Type B pancreatic cell (in vitro differentiated cells): ENCODE data around the gene SYNJ2BP. TPM values are rescaled to one million over a fixed set of nuclear protein-coding genes. Genes with fewer than 3 reads are reported as not detected.

Experiments
- DNase-seq: peaks from one replicate; pipeline ENCODE4 v3.0.0; 2021; ENCODE audit warnings: mixed read lengths; ENCODE audit not compliant: unreplicated experiment; ENCODE audit errors: extremely low spot score
- H3K27ac Mint-ChIP-seq: 2 replicates; pipeline ENCODE4 v1.8.0; 2021; ENCODE audit warnings: mild to moderate bottlenecking, mixed read lengths
- H3K27me3 Mint-ChIP-seq: 2 replicates; pipeline ENCODE4 v1.8.0; 2021; ENCODE audit warnings: mixed read lengths
- H3K36me3 Mint-ChIP-seq: 2 replicates; pipeline ENCODE4 v1.8.0; 2021; ENCODE audit warnings: mixed read lengths
- H3K4me1 Mint-ChIP-seq: one replicate; pipeline ENCODE4 v1.8.0; 2021; ENCODE audit warnings: mixed read lengths; ENCODE audit not compliant: unreplicated experiment
- H3K4me3 Mint-ChIP-seq: 2 replicates; pipeline ENCODE4 v1.8.0; 2021; ENCODE audit warnings: mild to moderate bottlenecking, mixed read lengths
- H3K9me3 Mint-ChIP-seq: 2 replicates; pipeline ENCODE4 v1.8.0; 2021; ENCODE audit warnings: mixed read lengths
- CTCF ChIP-seq: fragments of 200-600 bp; sonication (generic); conservative IDR thresholded peaks from 2 replicates; pipeline ENCODE4 v1.5.0; 2021; ENCODE audit warnings: antibody characterized with exemption, mild to moderate bottlenecking
- total RNA-seq: library from RNA; stranded (reverse); gene quantifications from 2 replicates; pipeline ENCODE4 v1.2.1, GENCODE V29; 2021; ENCODE audit warnings: low replicate concordance

SYNJ2BP gene
- total RNA-seq, 1 donor from 2014 or later = 32.5 TPM

- DNase-seq = no peak
- Mint-ChIP-seq H3K4me3 (no peak overlapping the region), H3K9me3 (no peaks in the 10 kb centered on the region), H3K27me3 (no peaks in the 10 kb centered on the region), H3K27ac (no peak overlapping the region), H3K4me1 (no peaks in the 10 kb centered on the region), H3K36me3 (no peaks in the 10 kb centered on the region)
- TF ChIP-seq CTCF = no peak
Observed at GRCh38 chr14:70382536-70382935, 34.4 kb downstream of the SYNJ2BP start.

- no peaks in the 10 kb centered on the region for H3K4me1 Mint-ChIP-seq
Observed at GRCh38 chr14:70380824-70381223, 36.1 kb downstream of the SYNJ2BP start.

GRCh38 chr14:70378696-70379095 is 38.2 kb downstream of the SYNJ2BP start:
- no peaks in the 10 kb centered on the region for H3K27me3 Mint-ChIP-seq
- H3K4me3 Mint-ChIP-seq = no peak overlapping the region
- no peaks in the 10 kb centered on the region for H3K9me3 Mint-ChIP-seq
- H3K36me3 Mint-ChIP-seq = no peaks in the 10 kb centered on the region
- H3K4me1 Mint-ChIP-seq = no peaks in the 10 kb centered on the region
- TF ChIP-seq CTCF = no peak
- no peak overlapping the region for H3K27ac Mint-ChIP-seq
- no peak for DNase-seq

More at GRCh38 chr14:70380824-70381223, 36.1 kb downstream of the SYNJ2BP start:
- H3K36me3 Mint-ChIP-seq = no peaks in the 10 kb centered on the region
- TF ChIP-seq CTCF = no peak
- no peaks in the 10 kb centered on the region for H3K9me3 Mint-ChIP-seq
- H3K4me3 Mint-ChIP-seq = no peak overlapping the region
- DNase-seq = no peak
- H3K27ac Mint-ChIP-seq = no peak overlapping the region
- no peaks in the 10 kb centered on the region for H3K27me3 Mint-ChIP-seq

Other genes with a start within 250 kb of the SYNJ2BP start
- 1.3 and 7.8 TPM in 2 replicates for gene SLC8A3, start 228.1 kb downstream of the SYNJ2BP start, total RNA-seq
- gene COX16, start 57.4 kb downstream of the SYNJ2BP start, total RNA-seq = 42.1 and 61.6 TPM in 2 replicates
- gene ADAM21, start 35.1 kb upstream of the SYNJ2BP start, total RNA-seq = 0.10 TPM in 1 of 2 replicates, not detected in the other
- 0.29 and 0.85 TPM in 2 replicates for gene ADAM20, start 117.9 kb upstream of the SYNJ2BP start, total RNA-seq
- gene MED6, start 183.6 kb upstream of the SYNJ2BP start, total RNA-seq = 43.4 and 46.5 TPM in 2 replicates
- gene TTC9, start 224.8 kb upstream of the SYNJ2BP start, total RNA-seq = 14.9 and 32.0 TPM in 2 replicates